ENCODE measurements around the gene TRUB1.

TRUB1 gene

DNA sequence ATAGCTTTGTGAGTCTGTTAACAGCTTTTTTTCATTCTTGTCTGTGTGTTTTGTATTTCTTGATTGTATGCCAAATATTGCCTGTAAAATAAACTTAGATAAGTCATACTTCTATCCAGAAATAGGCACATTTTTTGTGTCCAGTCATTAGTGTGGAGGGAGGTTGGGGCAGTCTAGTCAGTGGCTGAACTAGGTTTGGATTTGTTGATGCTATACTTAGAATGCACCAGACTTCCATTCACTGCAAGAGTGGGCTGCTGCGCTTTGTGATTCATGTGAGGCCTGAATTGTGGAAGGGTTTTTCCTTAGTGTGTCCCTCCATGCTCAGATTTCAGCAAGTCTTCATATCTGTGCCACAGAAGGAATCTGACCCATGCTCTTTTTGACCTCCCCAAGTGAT, 50.0 kb downstream of the TRUB1 start:
- DNase-seq: no peak

- DNase-seq: no peak
These were observed 52.6 kb downstream of the TRUB1 start for GRCh38 chr10:114990586-114990985.

GRCh38 chr10:114990991-114991390, 53.0 kb downstream of the TRUB1 start:
- no peak for DNase-seq

GRCh38 chr10:114992189-114992775, 54.3 kb downstream of the TRUB1 start:
- no peak for DNase-seq

DNA sequence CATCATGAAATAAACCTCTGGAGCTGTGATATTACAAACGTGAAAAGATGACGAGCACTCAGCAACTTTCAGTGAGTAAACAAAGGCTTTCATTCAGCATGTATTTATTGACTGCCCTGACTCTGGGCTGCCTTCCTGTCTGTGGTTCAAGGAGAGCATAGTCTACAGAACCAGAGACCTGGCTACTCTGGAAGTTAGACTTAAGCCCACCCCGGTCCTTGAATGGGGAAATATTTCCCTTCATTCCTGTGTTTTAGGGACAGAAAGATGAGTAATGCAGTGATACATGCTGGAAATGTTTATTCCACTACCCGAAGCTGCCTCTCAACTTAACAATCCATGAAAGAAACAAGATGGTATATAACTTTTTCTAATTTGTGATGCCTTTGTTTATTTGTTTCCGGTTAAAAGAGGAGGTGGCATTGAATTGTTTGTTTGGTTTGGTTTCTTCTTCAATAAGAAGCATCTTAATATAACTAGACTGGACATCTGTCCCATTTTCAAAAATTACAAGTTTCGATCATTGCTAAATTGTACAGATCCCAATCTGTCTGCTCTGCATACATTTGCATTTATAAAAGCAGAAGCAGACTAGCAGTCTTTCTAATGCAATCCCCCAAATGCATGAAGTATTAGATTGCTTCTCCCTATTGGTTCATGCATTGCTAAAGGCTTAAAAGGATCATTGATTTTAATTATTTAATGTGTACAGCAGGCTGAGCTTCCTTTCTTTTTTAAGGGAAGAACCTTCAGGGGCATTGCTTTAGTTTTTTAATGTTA, 57.7 kb downstream of the TRUB1 start:
- no peak for DNase-seq

- DNase-seq: no peak
These were observed 58.5 kb downstream of the TRUB1 start for GRCh38 chr10:114996542-114996941.

DNA sequence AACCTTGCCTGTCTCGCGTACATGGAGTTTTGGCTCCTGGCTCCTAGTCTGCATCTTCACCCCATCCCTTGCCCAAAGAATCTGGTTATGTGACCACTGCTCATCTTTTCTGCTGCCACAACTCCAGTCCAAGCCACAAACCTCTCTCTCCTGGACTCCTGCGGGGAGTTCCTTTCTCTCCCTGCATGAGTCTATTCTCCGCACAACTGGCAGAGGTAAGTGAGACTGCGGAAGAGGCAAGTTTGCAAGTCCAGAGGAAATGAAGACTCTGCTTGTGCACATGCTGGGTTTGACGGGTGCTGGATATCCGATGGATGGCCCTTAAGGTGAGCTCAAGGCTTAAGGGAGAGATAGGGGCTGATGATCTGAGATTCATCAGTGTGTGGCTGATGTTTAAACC, 61.0 kb downstream of the TRUB1 start:
- DNase-seq: no peak

DNA sequence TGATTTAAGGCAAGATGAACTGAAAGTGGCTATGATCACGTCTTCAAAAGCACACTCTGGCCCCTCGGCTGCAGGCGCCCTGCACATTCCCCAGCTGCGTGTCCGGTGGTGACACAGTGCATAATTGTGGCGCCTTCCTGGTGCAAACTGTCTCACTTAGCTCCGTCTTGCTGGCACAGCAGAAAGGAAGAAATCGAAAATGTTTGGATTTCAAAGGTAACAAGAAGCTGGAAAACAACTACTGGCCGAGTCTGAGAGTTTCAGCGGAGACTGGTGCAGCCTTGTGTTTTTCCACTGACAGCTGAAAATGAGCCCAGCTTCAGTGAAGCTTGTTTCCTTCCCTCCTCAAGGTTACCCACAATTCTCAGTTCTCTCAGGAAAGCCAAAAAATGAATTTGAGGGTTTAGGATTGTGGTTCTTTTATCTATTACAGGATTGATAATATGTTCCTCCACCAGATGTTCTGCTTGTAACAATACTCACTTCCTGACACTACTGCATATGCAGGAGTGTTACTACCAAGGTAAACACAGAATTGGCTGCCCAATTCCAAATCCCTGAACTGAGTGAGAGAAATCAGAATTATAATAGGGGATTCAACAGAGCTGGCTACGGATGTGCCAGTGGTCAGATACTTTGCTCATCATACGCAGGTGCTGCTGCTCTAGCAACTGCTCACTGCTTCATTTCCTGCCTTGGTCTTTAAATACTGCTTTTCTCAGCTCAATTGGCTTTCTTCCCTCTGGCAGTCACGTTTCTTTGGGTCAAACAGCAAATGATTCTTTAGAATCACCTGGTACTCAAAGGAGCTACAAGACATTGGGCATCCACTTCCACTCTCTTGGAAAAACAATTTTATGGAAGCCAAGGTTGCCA, 63.7 kb downstream of the TRUB1 start:
- DNase-seq: no peak

DNA sequence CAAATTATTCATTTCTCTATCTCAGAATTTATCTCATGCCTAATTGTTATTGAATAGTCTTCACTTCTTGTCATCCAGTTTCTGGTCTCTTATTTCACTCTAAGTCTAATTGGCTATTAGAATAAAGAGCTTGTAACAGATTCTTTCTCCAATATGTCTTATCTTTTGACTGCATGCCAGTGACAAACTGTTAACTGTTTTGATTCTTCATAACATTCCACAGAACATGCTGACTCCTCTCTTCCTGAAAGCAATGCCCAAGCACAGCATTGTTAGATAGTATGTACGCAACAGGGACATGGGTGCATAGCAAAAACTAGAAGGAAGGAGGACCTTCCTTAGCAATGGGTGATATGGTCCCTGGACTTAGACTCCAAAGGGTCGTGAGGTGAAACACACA, 65.4 kb downstream of the TRUB1 start:
- no peak for DNase-seq

DNA sequence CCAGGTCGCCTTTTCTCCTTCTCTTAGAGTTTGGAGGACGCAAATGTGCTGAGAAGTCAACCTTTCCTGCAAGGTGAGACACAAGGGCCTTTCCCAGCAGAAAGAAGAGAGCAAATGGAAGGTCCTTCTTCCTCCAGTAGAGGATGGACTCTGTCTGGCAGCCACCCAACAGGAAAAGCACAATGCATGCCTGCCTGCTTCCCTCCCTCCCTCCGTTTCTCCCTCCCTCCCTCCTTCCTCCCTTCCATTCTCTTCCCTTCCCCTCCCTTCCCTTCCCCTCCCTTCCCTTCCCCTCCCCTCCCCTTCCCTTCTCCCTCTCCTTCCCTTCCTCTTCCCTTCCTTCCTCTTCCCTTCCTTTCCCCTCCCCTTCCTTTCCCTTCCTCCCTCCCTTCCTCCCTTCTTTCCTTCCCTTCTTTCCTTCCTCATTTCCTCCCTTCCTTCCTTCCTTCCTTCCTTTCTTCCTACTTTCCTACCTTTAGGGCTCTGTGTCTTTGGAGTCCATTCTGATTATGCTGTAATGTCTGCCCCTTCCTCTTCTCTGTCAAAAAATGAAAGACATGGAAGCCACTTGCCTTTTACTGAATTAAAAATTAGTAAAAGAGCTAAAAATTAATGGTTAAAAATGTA, 66.4 kb downstream of the TRUB1 start:
- DNase-seq: no peak

- no peak for DNase-seq
These were observed 67.8 kb downstream of the TRUB1 start for GRCh38 chr10:115005771-115006170.

DNA sequence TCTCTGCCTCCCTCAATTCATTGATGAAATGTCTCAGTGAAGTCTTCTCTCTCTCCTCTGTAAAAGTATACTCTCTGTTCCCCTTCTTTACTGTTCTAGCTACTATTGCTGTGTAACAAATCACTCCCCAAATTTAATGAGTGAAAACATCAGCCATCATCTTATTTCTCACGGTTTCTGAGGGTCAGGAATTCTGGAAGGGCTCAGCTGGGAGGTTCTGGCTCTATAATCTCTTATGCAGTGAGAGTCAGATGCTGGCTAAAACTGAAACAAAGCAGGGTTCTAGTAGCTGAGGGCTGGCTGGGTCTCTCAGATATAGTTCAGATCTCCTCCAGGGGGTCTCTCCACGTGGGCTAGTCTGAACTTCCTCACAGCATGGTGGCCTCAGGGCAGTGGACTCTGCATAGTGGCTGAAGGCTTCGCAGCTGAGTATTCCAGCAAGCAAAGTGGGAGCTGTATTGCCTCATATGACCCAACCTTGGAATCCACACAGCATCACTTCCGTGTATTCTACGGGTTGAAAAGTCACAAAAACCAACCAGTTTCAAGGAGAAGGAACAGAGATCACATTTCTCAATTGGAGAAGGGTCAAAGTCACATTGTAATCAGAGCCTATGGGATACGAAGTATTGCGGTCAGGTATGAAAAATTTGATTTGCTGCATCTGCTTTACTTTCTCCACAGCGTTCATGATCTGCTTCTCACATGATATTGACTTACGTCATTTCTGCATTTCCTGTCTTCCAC, 80.4 kb downstream of the TRUB1 start:
- DNase-seq: no peak

DNA sequence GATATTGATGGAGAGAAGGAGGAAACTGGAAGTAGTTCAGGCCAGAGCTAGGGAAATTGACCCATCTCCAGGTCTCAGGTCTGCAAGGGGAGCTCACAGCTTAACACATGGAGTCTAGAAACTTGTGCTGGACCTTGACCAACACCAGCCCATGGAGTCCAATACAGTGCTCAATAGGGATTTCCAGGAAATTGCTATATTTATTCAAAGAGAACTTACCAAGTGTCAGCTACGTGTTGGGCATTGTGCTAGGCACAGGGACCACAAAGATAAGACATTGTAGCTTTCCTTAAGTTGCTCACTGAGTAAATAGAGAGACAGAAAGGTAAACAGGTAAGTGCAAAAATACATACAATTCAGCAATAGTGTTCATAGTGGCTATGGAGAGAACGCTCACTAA, 82.5 kb downstream of the TRUB1 start:
- DNase-seq: no peak

DNA sequence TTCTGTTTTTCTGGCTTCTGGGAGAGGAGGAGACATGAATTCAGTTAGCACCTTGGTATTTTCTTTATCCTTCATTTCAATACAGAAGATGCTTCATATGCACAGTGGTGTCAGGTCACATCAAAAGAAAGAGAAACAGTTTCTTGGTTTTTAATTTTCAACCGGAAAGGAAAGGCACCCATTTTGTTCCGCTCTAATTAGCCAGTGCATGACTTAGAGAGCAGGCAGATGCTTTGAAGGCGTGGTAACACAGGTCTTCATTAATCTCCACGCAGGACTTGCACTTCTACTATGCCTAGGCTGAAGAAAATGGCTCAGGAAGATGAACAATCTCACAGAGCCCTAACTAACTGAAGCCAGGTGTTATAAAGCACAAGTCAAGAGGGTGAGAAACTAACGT, 84.7 kb downstream of the TRUB1 start:
- DNase-seq: no peak

DNA sequence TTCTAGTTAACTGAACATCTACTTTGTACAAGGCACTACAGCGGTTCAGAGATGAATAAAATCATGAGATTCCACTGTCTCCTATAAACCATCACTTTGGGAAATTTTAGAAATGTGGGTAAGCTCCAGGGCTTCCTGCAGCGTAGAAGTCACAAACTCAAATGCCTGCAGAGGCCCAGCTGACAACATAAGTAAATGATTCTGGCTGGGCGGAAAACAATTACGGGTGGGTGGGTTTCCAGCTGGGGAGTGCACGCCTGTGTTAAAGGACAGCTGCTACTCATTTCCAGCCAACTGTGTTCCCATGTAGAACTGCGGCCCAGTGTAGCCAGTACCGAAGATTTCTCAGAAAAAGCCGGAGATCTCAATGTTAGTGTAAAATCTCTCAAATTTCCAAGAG, 85.7 kb downstream of the TRUB1 start:
- no peak for DNase-seq

DNA sequence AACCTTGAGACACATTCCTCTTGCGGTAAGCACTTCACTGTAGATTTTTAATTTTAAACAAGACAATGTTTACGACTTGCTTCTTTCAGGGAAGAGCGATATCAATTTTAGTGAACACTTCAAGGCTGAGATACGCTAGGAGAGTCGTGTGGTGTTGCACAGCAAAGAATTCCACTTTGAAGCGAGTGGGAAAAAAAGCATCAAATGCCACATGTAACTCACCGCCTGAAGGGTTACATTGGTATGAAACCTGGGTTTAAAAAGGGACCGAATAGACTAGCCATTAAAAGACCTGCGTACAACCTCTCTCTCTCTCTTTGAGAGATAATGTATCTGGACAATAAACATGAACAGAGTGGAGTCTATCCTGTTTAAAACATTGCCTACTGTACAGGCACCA, 86.4 kb downstream of the TRUB1 start:
- DNase-seq: no peak

DNA sequence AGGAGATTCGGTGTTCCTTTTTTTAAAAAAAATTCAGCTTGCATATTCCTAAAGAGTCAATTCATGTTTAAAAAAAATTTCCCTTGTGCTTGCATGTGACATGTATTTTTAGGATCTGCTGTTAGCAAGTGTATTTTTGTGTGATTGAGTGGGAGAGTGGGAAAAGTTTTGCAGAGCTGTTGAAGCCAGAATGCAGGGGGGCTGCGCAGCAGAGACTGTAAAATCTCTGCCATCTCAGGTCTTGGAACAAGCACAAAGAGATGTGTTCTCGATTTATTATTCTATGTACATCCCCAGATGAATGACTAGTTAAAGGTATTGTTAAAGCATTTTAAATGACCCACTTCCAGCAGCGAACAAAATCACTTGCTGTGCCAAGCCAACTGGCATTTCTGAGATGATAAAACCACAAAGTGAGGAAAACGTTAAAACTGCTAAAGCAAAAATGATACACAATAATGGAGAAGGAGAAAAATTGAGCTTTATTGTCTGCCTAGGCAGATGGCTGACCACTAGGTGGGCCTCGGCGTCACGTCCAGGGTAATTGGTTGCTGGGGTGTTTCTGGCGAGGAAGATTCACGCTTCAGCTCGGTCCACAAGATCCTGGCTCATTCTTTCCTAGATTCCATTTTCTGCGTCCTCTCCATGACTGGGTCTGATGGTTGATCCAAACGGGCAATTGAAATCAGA, 88.2 kb downstream of the TRUB1 start:
- no peak for DNase-seq

- DNase-seq: no peak
These were observed 88.7 kb downstream of the TRUB1 start for GRCh38 chr10:115026746-115027140.
